ENCODE results near the gene SBSN. TPM values are rescaled to one million over a fixed set of nuclear protein-coding genes. Genes with fewer than 3 reads are reported as not detected.

SBSN gene
- total RNA-seq, 1 donor from 2014 or later: 0.29 TPM

GRCh38 chr19:35545001-35545854 lies 17.1 kb upstream of the SBSN start, which contains the start of gene TMEM147:
Gene TMEM147, plus strand, starts transcription at chr19:35545626. Its CDS starts 114 bp downstream, at chr19:35545740.
- peak; percentile 95 for DNase-seq
- H3K27ac Mint-ChIP-seq (ENCODE audit: unreplicated experiment): peak within 1 kb of the TSS; percentile 57
- peaks cover 3% of the 10 kb centered on the region for H3K4me1 Mint-ChIP-seq (ENCODE audit: low read depth, unreplicated experiment)
- H3K4me3 Mint-ChIP-seq (ENCODE audit: unreplicated experiment): peak within 1 kb of the TSS; percentile 92
- TF ChIP-seq, protein P1, sequence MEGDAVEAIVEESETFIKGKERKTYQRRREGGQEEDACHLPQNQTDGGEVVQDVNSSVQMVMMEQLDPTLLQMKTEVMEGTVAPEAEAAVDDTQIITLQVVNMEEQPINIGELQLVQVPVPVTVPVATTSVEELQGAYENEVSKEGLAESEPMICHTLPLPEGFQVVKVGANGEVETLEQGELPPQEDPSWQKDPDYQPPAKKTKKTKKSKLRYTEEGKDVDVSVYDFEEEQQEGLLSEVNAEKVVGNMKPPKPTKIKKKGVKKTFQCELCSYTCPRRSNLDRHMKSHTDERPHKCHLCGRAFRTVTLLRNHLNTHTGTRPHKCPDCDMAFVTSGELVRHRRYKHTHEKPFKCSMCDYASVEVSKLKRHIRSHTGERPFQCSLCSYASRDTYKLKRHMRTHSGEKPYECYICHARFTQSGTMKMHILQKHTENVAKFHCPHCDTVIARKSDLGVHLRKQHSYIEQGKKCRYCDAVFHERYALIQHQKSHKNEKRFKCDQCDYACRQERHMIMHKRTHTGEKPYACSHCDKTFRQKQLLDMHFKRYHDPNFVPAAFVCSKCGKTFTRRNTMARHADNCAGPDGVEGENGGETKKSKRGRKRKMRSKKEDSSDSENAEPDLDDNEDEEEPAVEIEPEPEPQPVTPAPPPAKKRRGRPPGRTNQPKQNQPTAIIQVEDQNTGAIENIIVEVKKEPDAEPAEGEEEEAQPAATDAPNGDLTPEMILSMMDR (IDR thresholded peaks at IDR 0.05; ENCODE audit: partially characterized antibody, unreplicated experiment): no peak
- H3K9me3 Mint-ChIP-seq (ENCODE audit: unreplicated experiment): peaks cover 8% of the 10 kb centered on the region
- no peaks in the 10 kb centered on the region for H3K36me3 Mint-ChIP-seq (ENCODE audit: unreplicated experiment)
- peaks cover 6% of the 10 kb centered on the region for H3K27me3 Mint-ChIP-seq (ENCODE audit: unreplicated experiment)

DNA sequence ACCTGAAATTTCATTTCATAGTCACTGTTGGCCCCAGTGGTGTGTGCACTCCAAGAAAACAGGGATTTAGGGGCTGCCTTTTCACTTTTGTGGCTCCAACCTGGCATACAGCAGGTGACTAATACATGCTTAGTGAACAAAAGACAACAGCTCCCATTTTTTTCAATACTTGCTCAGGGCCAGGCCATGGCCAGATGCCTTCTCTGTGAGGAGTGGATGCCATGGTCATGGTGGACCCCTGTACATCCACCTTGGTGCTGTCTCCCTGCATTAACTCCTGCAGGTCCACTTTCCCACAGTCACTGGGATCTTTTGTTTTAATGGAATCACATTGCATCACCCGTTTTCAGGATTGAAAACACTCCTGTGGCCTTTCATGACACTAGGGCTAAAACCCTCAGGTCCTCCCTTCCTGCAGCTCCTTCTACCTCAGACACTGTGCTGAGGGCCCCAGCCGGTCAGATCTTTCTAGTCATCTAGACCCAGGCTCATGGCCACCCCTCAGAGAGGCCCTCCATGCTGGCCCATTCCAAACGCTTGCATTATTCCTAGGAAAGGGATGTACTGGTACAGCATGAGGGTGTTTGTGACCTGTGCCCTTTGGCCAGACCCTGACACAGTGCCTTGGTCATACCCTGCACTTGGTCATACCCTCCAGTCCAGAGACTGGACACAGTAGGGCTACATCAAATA lies 16.1 kb upstream of the SBSN start:
- TF ChIP-seq, protein P1 (IDR thresholded peaks at IDR 0.05; ENCODE audit: partially characterized antibody, unreplicated experiment): no peak
- Mint-ChIP-seq H3K9me3 (ENCODE audit: unreplicated experiment) (peaks cover 7% of the 10 kb centered on the region), H3K27ac (ENCODE audit: unreplicated experiment) (peak overlapping the region; percentile 57), H3K27me3 (ENCODE audit: unreplicated experiment) (peaks cover 4% of the 10 kb centered on the region), H3K36me3 (ENCODE audit: unreplicated experiment) (no peaks in the 10 kb centered on the region), H3K4me1 (ENCODE audit: low read depth, unreplicated experiment) (peaks cover 3% of the 10 kb centered on the region), H3K4me3 (ENCODE audit: unreplicated experiment) (peak overlapping the region; percentile 92)
- no peak for DNase-seq

DNA sequence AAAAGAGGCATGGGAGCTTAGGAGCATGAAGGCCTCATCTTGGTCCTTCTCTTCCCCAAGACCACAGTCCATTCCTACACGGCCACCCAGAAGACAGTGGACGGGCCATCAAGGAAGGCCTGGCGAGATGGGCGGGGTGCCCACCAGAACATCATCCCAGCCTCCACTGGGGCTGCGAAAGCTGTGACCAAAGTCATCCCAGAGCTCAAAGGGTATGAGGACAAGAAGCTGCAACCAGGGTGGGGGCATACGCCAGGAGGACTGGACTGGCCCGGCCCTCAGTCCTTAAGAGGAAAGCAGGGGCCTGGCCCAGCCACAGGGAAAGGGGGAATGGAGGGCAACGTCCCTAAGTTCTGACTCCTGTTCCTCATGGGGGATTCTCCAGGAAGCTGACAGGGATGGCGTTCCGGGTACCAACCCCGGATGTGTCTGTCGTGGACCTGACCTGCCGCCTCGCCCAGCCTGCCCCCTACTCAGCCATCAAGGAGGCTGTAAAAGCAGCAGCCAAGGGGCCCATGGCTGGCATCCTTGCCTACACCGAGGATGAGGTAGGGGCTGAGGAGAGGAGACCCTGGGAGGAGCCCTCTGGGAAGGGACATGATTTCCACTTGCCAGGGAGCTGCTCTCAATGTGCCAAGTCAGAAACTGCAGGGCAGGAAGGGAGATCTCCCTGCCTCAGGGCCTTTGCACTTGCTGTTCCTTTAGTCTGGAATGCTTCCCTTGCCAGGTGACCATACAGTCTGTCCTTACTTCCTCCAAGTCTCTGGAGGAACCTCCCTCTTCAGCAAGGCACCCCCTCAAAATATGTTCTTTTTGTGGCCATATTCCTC lies 15.4 kb upstream of the SBSN start:
- peaks cover 2% of the 10 kb centered on the region for H3K9me3 Mint-ChIP-seq (ENCODE audit: unreplicated experiment)
- no peak for DNase-seq
- H3K4me3 Mint-ChIP-seq (ENCODE audit: unreplicated experiment): no peak overlapping the region
- H3K4me1 Mint-ChIP-seq (ENCODE audit: low read depth, unreplicated experiment): peaks cover 3% of the 10 kb centered on the region
- TF ChIP-seq, protein P1 (IDR thresholded peaks at IDR 0.05; ENCODE audit: partially characterized antibody, unreplicated experiment): no peak
- H3K36me3 Mint-ChIP-seq (ENCODE audit: unreplicated experiment): no peaks in the 10 kb centered on the region
- H3K27me3 Mint-ChIP-seq (ENCODE audit: unreplicated experiment): no peaks in the 10 kb centered on the region
- H3K27ac Mint-ChIP-seq (ENCODE audit: unreplicated experiment): no peak overlapping the region

DNA sequence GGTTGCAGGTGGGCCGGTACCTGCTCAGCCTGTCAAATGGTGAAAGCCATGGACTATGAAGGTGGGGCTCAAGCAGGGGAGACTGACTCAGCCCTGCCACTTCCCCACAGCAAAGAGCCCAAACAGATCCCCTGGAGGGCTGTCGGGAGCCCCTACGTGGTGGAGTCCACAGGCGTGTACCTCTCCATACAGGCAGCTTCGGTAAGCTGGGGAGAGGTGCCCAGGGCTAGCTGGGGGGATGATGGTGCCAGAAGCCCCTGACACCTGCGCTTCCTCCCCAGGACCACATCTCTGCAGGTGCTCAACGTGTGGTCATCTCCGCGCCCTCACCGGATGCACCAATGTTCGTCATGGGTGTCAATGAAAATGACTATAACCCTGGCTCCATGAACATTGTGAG lies 14.1 kb upstream of the SBSN start:
- no peaks in the 10 kb centered on the region for H3K9me3 Mint-ChIP-seq (ENCODE audit: unreplicated experiment)
- no peak overlapping the region for H3K27ac Mint-ChIP-seq (ENCODE audit: unreplicated experiment)
- H3K36me3 Mint-ChIP-seq (ENCODE audit: unreplicated experiment): no peaks in the 10 kb centered on the region
- H3K4me1 Mint-ChIP-seq (ENCODE audit: low read depth, unreplicated experiment): peaks cover 3% of the 10 kb centered on the region
- TF ChIP-seq, protein P1 (IDR thresholded peaks at IDR 0.05; ENCODE audit: partially characterized antibody, unreplicated experiment): no peak
- peaks cover under 1% of the 10 kb centered on the region for H3K27me3 Mint-ChIP-seq (ENCODE audit: unreplicated experiment)
- DNase-seq: no peak
- H3K4me3 Mint-ChIP-seq (ENCODE audit: unreplicated experiment): no peak overlapping the region
